ENCODE results near the gene XPR1. TPM values are rescaled to one million over a fixed set of nuclear protein-coding genes. Genes with fewer than 3 reads are reported as not detected.

Gene XPR1
- total and polyA plus RNA-seq, 10 of the 15 experiments (the other 5 are each of a cell fraction or from before 2014, with no cell fraction given): 1.1 to 33.9 (median 11.3) TPM

- TF ChIP-seq, protein P1, sequence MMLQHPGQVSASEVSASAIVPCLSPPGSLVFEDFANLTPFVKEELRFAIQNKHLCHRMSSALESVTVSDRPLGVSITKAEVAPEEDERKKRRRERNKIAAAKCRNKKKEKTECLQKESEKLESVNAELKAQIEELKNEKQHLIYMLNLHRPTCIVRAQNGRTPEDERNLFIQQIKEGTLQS (IDR thresholded peaks at IDR 0.05; ENCODE audit: borderline replicate concordance, extremely low read depth, low read depth, low read length): no peak
- TF ChIP-seq ASH2L (IDR thresholded peaks at IDR 0.05; ENCODE audit: borderline replicate concordance, low read depth) (no peak), EZH2 (IDR thresholded peaks at IDR 0.05; ENCODE audit: borderline replicate concordance, control insufficient read depth, low read depth, low read length) (no peak)
Observed at GRCh38 chr1:180923887-180924286, 292.1 kb downstream of the XPR1 start (continued).

- SMC1A ChIA-PET (ENCODE audit: uncharacterized antibody, unreplicated experiment): interaction anchor here (0.6 to 19.3 kb wide), 5 partner anchors 16 to 55 kb away, joined by 3 to 304 read pairs (median 4); no protein-coding TSS in a partner anchor
- in situ Hi-C loops (cut with MboI): no loop called here
- Histone ChIP-seq H3K9me3 (replicated peaks; ENCODE audit: control insufficient read depth, insufficient read depth, low read length) (no peaks in the 10 kb centered on the region), H3K4me2 (ENCODE audit: control insufficient read depth, insufficient read depth) (no peak overlapping the region), H3K79me2 (ENCODE audit: control insufficient read depth, insufficient read depth, low read length) (no peaks in the 10 kb centered on the region), H2AFZ (ENCODE audit: control insufficient read depth, low read depth, low read length) (no peak overlapping the region), H3K4me3 (no peak overlapping the region), H3K9ac (ENCODE audit: control insufficient read depth, insufficient read depth, low read length) (no peak overlapping the region), H3K27ac (ENCODE audit: control insufficient read depth, insufficient read depth) (no peak overlapping the region), H3K36me3 (ENCODE audit: control insufficient read depth in 2 of 2, insufficient read depth in 2 of 2, low read length in 1 of 2) (no peaks in the 10 kb centered on the region), H3K27me3 (replicated peaks in 1 of 2; ENCODE audit: control insufficient read depth in 2 of 2, insufficient read depth in 2 of 2, low read length in 1 of 2) (peaks cover 0 to 3% of the 10 kb centered on the region in 2 experiments; a peak in 1 of 4 replicates), H3K4me1 (ENCODE audit: control insufficient read depth, insufficient read depth, low read length) (peaks cover 7% of the 10 kb centered on the region; the same call in 1 of the 2 replicates), H4K20me1 (ENCODE audit: control insufficient read depth, insufficient read depth) (no peaks in the 10 kb centered on the region)
- ATAC-seq (no peak), DNase-seq (ENCODE audit: low read depth, low spot score) (no peak), FAIRE-seq (no peak)
- BruUV-seq (replicated peaks): no TSS peak
- POLR2A ChIA-PET: interaction anchor here (0.5 kb wide), 1 partner anchor 145 kb away, joined by 4 read pairs; no protein-coding TSS in a partner anchor
- TF ChIP-seq PAX5 (IDR thresholded peaks at IDR 0.05; ENCODE audit: borderline replicate concordance, low read depth, low read length) (peak; percentile 61; the same call in 1 of the 2 replicates), ESRRA (IDR thresholded peaks at IDR 0.05; ENCODE audit: low read length) (no peak), SPI1 (IDR thresholded peaks at IDR 0.05; ENCODE audit: borderline replicate concordance, insufficient read depth, low read depth, low read length) (peak; percentile 38; the same call in 1 of the 2 replicates)
- RAD21 ChIA-PET (ENCODE audit: unreplicated experiment): interaction anchor here (1.0 to 16.7 kb wide), 3 partner anchors 37 to 211 kb away, joined by 3 to 215 read pairs (median 3); no protein-coding TSS in a partner anchor
- CTCF ChIA-PET: interaction anchor here (0.7 to 19.8 kb wide), 5 partner anchors 26 to 226 kb away, joined by 3 to 344 read pairs (median 4); no protein-coding TSS in a partner anchor
- 58% methylated on average over 2 of the region's 2 CpGs for WGBS (ENCODE audit: insufficient coverage, insufficient replicate concordance, low lambda C conversion rate, missing lambda C conversion rate)
- intact Hi-C loops (cut with micrococcal nuclease; ENCODE audit: unreplicated experiment): no loop called here
Observed at GRCh38 chr1:180924939-180925338, 293.1 kb downstream of the XPR1 start.
